ENCODE data around the gene OTX2.

OTX2 gene

DNA sequence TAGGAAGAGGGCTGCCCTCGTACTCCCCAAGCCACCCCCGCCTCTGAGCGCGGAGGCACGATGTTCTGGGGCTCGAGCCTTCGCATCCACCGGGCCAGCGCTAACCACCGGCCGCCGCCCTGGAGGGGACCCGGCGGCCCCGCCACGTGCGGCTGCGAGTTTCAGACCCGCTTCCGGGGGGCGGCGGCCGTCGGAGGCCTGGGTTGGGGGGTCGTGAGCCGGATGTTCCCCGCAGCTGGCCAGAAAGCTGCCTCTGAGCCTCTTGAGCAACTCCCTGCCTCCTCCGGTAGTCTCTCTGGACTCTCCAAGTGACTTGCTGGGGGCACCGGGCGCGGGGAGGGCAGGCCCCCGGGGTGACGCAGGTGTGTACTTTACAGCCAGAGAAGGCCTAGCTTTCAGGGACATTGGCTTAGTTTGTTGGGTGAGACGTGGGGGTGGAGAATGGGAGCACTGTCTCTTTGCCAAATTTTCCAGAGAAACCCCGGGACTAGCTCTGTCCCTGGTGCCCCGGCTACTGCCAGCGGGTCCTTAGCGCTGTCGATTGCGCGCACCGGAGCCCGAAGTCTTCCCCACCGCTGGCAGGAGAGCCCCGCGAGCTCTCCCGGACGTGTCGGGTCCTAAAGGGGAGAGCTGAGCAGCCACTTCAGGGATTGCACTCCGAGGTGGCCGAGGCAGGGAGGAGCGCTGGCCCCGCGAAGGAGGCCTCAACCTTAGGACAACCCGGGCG, 15.6 kb downstream of the OTX2 start:
- DNase-seq = no peak

DNA sequence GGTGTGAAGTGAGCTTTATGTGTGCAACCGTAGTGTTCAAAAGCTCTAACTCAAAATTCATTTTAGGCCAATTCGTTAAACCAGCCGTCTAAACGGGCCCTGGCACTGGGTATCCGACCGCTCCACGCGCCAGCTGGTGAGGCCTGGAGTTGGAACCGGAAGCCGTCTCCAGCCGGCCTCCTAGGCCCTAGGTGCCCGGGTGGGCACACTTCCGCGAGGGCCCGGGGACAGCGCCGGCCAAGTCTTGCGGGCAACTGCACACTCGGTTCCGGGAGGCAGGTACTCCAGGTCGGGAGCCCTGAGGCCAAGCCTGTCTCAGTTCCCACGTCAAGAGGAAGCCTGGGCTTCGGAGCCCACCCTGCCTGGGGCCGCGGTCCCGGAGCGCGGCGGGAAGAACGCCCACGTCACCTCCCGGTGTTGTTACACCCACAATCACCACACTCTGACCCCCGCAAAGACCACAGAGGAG, 16.2 kb downstream of the OTX2 start:
- no peak for DNase-seq

DNA sequence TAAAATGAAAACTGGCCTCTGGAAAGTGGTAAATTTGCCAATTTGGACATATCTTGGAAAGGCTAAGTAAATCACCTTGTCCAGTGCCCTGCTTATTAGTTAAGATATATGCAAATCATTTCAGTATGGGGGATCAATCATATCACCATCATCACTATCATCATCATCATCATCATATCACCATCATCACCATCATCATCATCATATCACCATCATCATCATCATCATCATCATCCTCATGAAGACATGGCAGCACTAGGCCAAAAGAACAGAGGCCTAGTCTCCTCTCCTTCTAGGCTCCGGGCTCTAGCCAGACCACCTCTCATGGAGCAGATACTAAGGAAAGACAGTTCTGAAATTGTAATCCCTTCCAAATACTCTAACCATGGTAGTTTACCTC, 20.3 kb downstream of the OTX2 start:
- DNase-seq = no peak

DNA sequence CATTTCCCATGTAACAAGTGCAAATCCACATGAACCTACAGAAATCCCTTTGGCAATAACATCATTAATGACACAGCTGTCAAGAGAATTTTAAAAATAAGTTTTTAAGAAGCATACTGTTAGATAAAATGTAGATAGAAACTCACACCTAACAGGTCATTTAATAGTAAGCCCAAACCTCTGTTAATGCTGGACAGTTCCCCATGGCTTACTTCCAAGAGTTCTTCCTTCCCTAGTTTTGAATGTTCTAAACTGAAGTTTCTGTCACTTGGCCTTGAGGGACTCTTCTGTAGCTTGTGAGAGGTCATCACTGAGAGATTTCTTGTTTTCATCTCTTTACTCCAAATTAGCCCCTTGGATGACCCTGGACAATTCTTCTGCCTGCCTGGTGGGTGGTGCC, 22.7 kb downstream of the OTX2 start:
- DNase-seq = no peak

DNA sequence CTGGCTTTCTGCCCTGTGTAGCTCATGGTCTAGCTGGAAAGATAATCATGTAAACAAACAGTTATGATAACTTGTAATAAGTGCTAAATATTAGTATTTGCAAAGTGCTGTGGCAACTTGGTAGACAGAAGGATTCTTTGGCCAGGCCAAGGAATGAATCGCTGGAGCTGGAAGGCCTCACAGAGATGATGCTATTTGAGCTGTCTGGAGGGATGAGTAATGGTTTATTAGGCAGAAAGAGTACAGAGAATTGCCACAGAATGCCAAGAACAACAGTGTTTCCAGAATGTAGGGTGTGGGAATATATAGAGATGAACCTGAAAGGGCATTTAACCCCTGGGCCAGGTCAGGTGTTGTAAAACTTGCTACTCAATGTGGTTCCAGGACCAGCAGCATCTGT, 27.6 kb downstream of the OTX2 start:
- no peak for DNase-seq

DNA sequence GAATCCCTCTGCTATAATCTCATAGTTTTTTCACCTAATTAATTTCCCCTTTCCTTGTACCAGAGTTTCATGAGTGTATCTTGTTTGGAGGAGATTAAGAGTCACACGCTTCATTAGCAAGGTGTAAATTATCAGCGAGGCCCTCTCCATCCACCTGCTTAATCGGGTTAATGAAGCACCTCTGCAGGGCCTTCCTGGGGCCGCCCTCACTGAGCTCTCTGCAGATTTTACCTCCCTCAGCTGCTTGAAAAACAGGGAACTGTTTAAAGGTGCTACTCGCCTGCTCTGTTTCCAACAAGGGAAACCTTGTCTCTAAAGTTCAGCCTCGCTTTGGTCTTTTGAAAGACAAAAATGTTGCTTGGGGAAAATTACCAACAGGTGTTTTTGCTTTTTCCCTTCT, 35.8 kb downstream of the OTX2 start:
- DNase-seq = no peak

DNA sequence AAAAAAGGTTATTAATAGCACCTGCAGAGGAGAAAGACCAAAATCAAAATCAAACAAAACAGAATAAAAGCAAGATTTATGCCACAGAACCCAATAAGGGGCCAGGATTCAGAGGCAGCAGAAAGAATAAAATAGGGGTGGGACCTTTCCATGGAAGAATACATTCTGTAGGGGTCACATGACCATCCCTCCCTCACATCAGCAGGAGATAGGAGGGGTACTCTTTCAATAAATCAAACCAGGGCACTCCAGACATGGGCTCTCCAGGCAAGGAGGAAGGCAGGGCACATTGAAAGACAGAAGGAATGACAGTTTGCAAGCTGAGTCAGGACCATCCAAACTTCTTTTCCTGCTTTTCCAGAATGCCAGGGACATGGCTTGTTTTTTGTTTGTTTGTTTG, 39.8 kb downstream of the OTX2 start:
- DNase-seq = no peak

DNA sequence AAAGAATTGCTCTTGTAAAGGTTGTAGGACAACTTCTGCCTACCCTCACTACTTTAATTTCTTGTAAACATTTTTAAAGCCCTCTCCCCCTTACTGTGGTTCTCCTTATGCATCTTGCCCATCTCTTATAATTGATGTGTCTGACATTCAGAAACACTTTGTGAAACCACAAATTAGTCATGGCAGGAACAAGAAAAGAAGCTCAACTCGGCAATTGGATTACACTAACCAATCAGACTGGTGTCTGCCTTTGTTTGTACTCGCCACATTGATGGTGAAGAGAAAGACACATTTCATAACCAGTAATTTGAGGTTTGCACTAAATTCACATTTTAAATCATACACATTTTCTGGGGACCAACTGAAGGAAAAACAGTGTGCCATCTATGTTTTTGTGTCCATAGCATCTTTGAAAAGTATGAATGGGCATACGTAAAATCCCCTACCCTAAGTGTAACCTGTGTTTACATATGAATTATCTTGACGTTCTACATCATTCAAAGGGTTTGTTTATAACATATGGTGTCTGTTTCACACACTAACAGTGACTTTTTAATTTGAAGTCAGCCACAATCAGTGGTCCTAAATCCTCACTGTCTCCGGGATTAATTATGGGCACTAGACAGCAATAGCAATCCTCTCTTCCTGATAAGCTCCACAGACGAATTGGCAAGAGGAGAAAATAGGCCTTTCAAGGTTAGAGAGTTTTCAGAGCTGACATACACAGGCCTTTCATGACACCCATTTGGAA, 49.9 kb downstream of the OTX2 start:
- no peak for DNase-seq

DNA sequence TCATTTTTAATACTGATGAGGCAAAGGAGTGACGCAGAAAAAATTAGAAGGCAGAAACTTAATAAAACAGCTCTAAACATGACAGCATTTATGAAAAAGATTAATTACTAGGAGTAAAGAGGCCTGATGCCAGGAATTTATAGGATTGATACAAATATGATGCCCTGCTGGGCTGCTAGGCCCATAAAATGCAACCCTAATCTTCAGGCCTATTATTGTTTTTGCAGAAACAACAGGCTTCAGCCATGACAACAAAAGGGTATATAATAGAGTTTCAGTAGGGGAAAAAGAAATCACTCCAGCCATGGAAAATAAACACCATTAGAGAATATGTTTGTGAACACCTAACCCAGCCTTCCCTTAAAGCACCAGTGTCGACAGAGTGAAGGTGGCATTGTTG, 50.6 kb downstream of the OTX2 start:
- DNase-seq = no peak

DNA sequence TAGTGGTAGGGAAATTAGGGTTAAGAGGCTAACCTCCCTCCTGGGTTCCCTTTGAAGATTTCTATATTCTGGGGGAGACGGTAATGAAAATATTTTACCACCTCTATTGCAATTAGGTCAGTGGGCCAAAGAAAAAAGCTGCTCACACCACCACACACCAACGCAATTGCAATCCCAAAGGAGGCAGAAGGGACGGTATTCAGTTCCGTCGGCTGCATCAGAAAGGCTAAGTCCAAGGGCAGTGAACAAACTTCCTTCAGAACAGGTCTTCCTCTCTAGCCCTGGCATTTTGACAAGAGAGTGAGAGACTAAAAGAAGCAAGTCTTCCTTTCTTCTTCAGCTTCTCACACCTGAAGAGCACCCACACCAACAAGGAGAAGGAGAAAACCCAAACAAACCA, 51.2 kb downstream of the OTX2 start:
- DNase-seq = no peak

DNA sequence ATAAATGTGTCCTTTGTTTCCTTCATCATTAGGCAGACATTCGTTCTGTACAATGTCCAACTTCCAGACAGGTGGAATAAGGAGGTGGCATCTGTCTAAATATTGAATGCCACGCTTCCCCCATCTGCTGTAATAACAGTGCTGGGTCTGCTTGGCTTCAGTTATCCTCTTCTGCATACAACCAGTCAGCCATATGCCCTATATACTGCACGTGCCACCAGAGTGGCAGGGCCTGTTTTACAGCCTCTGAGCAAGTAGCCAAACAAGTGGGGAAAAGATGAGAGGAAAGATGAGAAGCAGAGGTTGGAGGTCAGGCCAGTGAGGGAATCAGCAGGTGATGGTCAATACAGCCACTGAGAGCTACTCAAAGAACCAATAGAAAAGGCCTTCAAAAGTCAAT, 55.4 kb downstream of the OTX2 start:
- DNase-seq = no peak

DNA sequence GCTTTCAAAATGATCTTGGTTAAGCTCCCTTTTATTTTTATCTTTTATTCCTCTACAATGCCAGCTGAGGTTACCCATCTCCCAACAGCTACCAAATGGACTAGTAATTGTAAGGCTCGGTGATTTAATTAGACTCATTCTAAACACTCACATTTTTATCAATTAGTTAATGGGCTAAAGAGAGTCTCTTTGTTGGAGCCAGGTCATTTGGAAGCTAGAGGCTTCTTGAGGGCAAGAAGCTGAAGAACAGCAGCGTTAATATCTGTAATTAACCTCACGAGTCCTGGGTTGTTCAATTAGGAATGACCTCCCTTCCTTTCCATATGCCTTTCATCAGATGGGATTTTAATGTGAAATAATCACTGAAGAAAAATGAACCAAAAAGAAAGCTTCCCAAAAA, 56.9 kb downstream of the OTX2 start:
- DNase-seq = no peak

DNA sequence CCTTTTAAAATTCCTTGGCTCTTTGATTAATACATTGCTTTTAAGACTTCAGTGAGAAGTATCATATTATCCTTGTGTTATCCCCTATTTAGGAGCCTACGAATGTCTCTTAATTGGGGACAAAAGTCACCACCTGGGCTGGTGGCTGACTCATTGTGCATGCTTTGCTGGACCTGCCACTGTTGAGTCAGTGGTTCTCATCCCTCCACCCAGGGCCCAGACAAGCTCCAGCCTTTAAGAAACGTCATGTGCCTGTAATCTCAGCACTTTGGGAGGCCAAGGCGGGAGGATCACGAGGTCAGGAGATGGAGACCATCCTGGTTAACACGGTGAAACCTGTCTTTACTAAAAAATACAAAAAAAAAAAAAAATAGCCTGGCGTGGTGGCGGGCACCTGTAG, 57.9 kb downstream of the OTX2 start:
- no peak for DNase-seq

DNA sequence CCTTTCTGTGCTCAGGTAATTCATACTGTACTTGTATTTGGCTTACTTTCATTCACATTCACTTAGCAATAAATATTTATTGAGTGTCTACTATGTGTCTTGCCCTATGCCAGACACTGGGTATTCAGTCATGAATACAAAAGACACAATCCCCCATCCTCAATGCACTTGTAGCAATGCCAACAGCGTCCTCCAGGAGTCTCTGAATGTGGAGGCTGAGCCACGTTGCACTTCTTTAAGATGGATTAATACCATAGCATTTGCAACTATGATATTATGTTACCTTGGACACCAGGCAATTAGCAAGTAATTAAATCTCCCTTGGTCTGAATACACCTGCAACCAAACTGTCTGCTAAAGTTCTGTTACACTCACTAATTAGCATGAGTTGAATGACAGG, 58.8 kb downstream of the OTX2 start:
- DNase-seq = no peak
